OCI-LY3 (cell line): ENCODE results near the gene ZNF407.

Source experiments
- EZH2phosphoT487 ChIP-seq: fragments of 200-600 bp; shearing (Covaris generic); IDR thresholded peaks from 2 replicates; pipeline ENCODE4 v1.6.1; 2018; ENCODE audit warnings: antibody characterized with exemption, mixed run types, low read depth
- TF ChIP-seq, protein P1 (sequence below): fragments of 200-600, 300-600 bp; sonication (generic); IDR thresholded peaks from 2 replicates; pipeline ENCODE4 v1.5.1; 2014; ENCODE audit warnings: antibody characterized with exemption, low read length, low read depth

DNA sequence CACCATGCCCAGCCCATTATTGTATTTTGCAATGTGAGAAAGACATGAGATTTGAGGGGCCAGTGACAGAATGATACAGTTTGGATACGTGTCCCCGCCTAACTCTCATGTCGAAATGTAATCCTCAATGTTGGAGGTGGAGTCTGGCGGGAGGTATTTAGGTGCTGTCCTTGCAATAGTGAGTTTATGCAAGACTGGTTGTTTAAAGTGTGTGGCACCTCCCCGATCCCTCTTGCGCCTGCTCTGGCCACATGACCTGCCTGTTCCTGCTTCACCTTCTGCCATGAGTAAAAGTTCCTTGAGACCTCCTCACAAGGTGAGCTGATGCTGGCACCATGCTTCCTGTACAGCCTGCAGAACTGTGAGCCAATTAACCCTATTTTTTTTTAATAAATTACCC, 46.8 kb upstream of the ZNF407 start:
- TF ChIP-seq, protein P1, sequence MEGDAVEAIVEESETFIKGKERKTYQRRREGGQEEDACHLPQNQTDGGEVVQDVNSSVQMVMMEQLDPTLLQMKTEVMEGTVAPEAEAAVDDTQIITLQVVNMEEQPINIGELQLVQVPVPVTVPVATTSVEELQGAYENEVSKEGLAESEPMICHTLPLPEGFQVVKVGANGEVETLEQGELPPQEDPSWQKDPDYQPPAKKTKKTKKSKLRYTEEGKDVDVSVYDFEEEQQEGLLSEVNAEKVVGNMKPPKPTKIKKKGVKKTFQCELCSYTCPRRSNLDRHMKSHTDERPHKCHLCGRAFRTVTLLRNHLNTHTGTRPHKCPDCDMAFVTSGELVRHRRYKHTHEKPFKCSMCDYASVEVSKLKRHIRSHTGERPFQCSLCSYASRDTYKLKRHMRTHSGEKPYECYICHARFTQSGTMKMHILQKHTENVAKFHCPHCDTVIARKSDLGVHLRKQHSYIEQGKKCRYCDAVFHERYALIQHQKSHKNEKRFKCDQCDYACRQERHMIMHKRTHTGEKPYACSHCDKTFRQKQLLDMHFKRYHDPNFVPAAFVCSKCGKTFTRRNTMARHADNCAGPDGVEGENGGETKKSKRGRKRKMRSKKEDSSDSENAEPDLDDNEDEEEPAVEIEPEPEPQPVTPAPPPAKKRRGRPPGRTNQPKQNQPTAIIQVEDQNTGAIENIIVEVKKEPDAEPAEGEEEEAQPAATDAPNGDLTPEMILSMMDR, result no peak
- TF ChIP-seq EZH2phosphoT487, result no peak
